GM19452 (cell line): ENCODE results near the gene RAB11FIP2.

Source experiments
- ATAC-seq: cut with Tn5 transposase; IDR thresholded peaks from one replicate; pipeline ENCODE4 v1.9.1; 2021; ENCODE audit not compliant: unreplicated experiment

RAB11FIP2 gene

GRCh38 chr10:118035354-118036005 lies 11.3 kb downstream of the RAB11FIP2 start:
- ATAC-seq, result no peak

- no peak for ATAC-seq
Observed at GRCh38 chr10:118034791-118035261, 11.9 kb downstream of the RAB11FIP2 start.

GRCh38 chr10:118033905-118034304 lies 12.8 kb downstream of the RAB11FIP2 start:
- no peak for ATAC-seq

- no peak for ATAC-seq
Observed at GRCh38 chr10:118032564-118032963, 14.2 kb downstream of the RAB11FIP2 start.

GRCh38 chr10:118031351-118032075 lies 15.2 kb downstream of the RAB11FIP2 start:
- ATAC-seq, result no peak

GRCh38 chr10:118028619-118029018 lies 18.1 kb downstream of the RAB11FIP2 start:
- peak; percentile 94 for ATAC-seq

GRCh38 chr10:118027397-118027796 lies 19.3 kb downstream of the RAB11FIP2 start:
- ATAC-seq, result no peak

- no peak for ATAC-seq
Observed at GRCh38 chr10:118026936-118027335, 19.8 kb downstream of the RAB11FIP2 start.

- no peak for ATAC-seq
Observed at GRCh38 chr10:118020365-118020764, 26.4 kb downstream of the RAB11FIP2 start.

- no peak for ATAC-seq
Observed at GRCh38 chr10:118017850-118018249, 28.9 kb downstream of the RAB11FIP2 start.

- ATAC-seq, result no peak
Observed at GRCh38 chr10:118017071-118017740, 29.5 kb downstream of the RAB11FIP2 start.

GRCh38 chr10:118012952-118013525 lies 33.7 kb downstream of the RAB11FIP2 start:
- no peak for ATAC-seq

- no peak for ATAC-seq
Observed at GRCh38 chr10:118007773-118008172, 39.0 kb downstream of the RAB11FIP2 start.

- no peak for ATAC-seq
Observed at GRCh38 chr10:118003126-118003525, 43.6 kb downstream of the RAB11FIP2 start.

GRCh38 chr10:118002581-118002980 lies 44.2 kb downstream of the RAB11FIP2 start:
- ATAC-seq, result no peak

GRCh38 chr10:117997673-117998072 lies 49.1 kb downstream of the RAB11FIP2 start:
- no peak for ATAC-seq

GRCh38 chr10:117996709-117997108 lies 50.0 kb downstream of the RAB11FIP2 start:
- ATAC-seq, result no peak

- ATAC-seq, result no peak
Observed at GRCh38 chr10:117994771-117995170, 52.0 kb downstream of the RAB11FIP2 start.

- no peak for ATAC-seq
Observed at GRCh38 chr10:117993166-117993565, 53.6 kb downstream of the RAB11FIP2 start.

GRCh38 chr10:117991701-117992100 lies 55.0 kb downstream of the RAB11FIP2 start:
- no peak for ATAC-seq

GRCh38 chr10:117989962-117990361 lies 56.8 kb downstream of the RAB11FIP2 start:
- ATAC-seq, result no peak

GRCh38 chr10:117988814-117989213 lies 57.9 kb downstream of the RAB11FIP2 start:
- ATAC-seq, result no peak
